HG02885 (cell line): ENCODE data around the gene MEGF9.

Experiments used
- ATAC-seq: cut with Tn5 transposase; IDR thresholded peaks from one replicate; pipeline ENCODE4 v1.9.1; 2021; ENCODE audit warnings: mild to moderate bottlenecking; ENCODE audit not compliant: unreplicated experiment, poor library complexity

MEGF9 gene

GRCh38 chr9:120734607-120735410 lies 20.5 kb upstream of the MEGF9 start:
- no peak for ATAC-seq

GRCh38 chr9:120733190-120733589 lies 18.9 kb upstream of the MEGF9 start:
- ATAC-seq: no peak

GRCh38 chr9:120730654-120731514 lies 16.6 kb upstream of the MEGF9 start:
- ATAC-seq: no peak

GRCh38 chr9:120729791-120730241 lies 15.5 kb upstream of the MEGF9 start:
- ATAC-seq: no peak

- ATAC-seq: no peak
Observed at GRCh38 chr9:120726484-120726883, 12.2 kb upstream of the MEGF9 start.

- no peak for ATAC-seq
Observed at GRCh38 chr9:120725907-120726306, 11.6 kb upstream of the MEGF9 start.

GRCh38 chr9:120724757-120725400 lies 10.6 kb upstream of the MEGF9 start:
- ATAC-seq: no peak

GRCh38 chr9:120723565-120723964 lies 9.3 kb upstream of the MEGF9 start:
- no peak for ATAC-seq

GRCh38 chr9:120720404-120720803 lies 6.1 kb upstream of the MEGF9 start:
- ATAC-seq: no peak

- ATAC-seq: no peak
Observed at GRCh38 chr9:120718316-120718715, 4.0 kb upstream of the MEGF9 start.

GRCh38 chr9:120717176-120717575 lies 2.9 kb upstream of the MEGF9 start:
- ATAC-seq: no peak

- ATAC-seq: no peak
Observed at GRCh38 chr9:120716483-120716882, 2.2 kb upstream of the MEGF9 start.

- no peak for ATAC-seq
Observed at GRCh38 chr9:120715389-120715924, 1.2 kb upstream of the MEGF9 start.

- ATAC-seq: no peak
Observed at GRCh38 chr9:120714846-120715388, 647 bp upstream of the MEGF9 start.

- no peak for ATAC-seq
Observed at GRCh38 chr9:120713257-120714087, 798 bp downstream of the MEGF9 start.

GRCh38 chr9:120712539-120713031 lies 1.7 kb downstream of the MEGF9 start:
- ATAC-seq: no peak

- ATAC-seq: no peak
Observed at GRCh38 chr9:120711841-120712538, 2.3 kb downstream of the MEGF9 start.

- ATAC-seq: no peak
Observed at GRCh38 chr9:120711354-120711753, 2.9 kb downstream of the MEGF9 start.
